Stomach (tissue), 9 donors: ENCODE results near the gene CHAT. TPM values are rescaled to one million over a fixed set of nuclear protein-coding genes. Genes with fewer than 3 reads are reported as not detected.

Experiments used
- DNase-seq, 2 donors: peaks; one replicate each; pipeline versions ENCODE4 v3.0.0 to v3.0.0-alpha.2; 2013 to 2019
- H3K27ac ChIP-seq, 5 donors: fragments of 200-600 bp in 4 of 5; sonication (generic) in 4 of 5; one replicate each; pipeline ENCODE4 v1.5.1; 2013 to 2019; ENCODE audit warnings: mild to moderate bottlenecking in 1 of 5, moderate library complexity in 1 of 5
- H3K27me3 ChIP-seq, 3 donors: fragments of 200-600 bp; sonication (generic); one replicate each; pipeline ENCODE4 v1.5.1; 2017 to 2019; ENCODE audit warnings: mixed run types in 1 of 3
- H3K36me3 ChIP-seq, 4 donors: fragments of 200-600 bp; sonication (generic); 1 replicate in 3 of 4; 2 replicates in 1 of 4; pipeline ENCODE4 v1.5.1; 2016 to 2019
- H3K4me1 ChIP-seq, 4 donors: fragments of 200-600 bp; sonication (generic); one replicate each; pipeline ENCODE4 v1.5.1; 2016 to 2019
- H3K4me3 ChIP-seq, 4 donors: fragments of 200-600 bp; sonication (generic) in 3 of 4; one replicate each; pipeline ENCODE4 v1.5.1; 2016 to 2019; ENCODE audit warnings: mild to moderate bottlenecking in 1 of 4
- H3K9me3 ChIP-seq, 4 donors: fragments of 200-600 bp; sonication (generic); one replicate each; pipeline ENCODE4 v1.5.1; 2016 to 2019
- EP300 ChIP-seq: sonication (generic); formaldehyde crosslinking; IDR thresholded peaks from one replicate; pipeline ENCODE4 v1.6.1; 2017; ENCODE audit warnings: antibody characterized with exemption
- POLR2A ChIP-seq, 4 donors: fragments of 450-650 bp; IDR thresholded peaks; one replicate each; pipeline ENCODE4 v1.6.1; 2016; ENCODE audit warnings: antibody characterized with exemption in 4 of 4, control low read depth in 2 of 4, mild to moderate bottlenecking in 1 of 4, moderate library complexity in 1 of 4
- POLR2AphosphoS5 ChIP-seq, 3 donors: sonication (generic); formaldehyde crosslinking; IDR thresholded peaks; one replicate each; pipeline ENCODE4 v1.6.1; 2016; ENCODE audit warnings: antibody characterized with exemption in 3 of 3
- WGBS, 5 donors: extraction: QIAGEN DNeasy Blood & Tissue Kit in 3 of 5; methylation state at CpG; one replicate each; pipeline versions ENCODE4 v1.1.5 to v1.1.7; 2013 to 2018; 5-methylcytosine and 5-hydroxymethylcytosine counted together
- intact Hi-C: fragments of 100-400 bp; cut with DNase I; formaldehyde crosslinking; loops from one replicate; pipeline ENCODE4 v1.15.1; 2023; ENCODE audit warnings: low total_unique reads
- polyA plus RNA-seq, 3 donors: library from polyadenylated mRNA; stranded (reverse); fragments of 200-250 nt; gene quantifications; one replicate each; pipeline ENCODE4 v1.2.3, GENCODE V29; 2013
- total RNA-seq, 5 donors: library from RNA; depleted of rRNA; stranded (reverse); fragments of >200 nt; gene quantifications; one replicate each; pipeline versions ENCODE4 v1.1.0 to v1.2.3, GENCODE V29; 2014 to 2016
- TF ChIP-seq, protein P1 (sequence below), 7 experiments: fragments of 450-650 bp in 4 of 7; fragments of 200-600 bp in 3 of 7; sonication (generic) in 3 of 7; IDR thresholded peaks; one replicate each; pipeline ENCODE4 v1.5.1; 2016 to 2019; ENCODE audit warnings: antibody characterized with exemption in 7 of 7, control low read depth in 2 of 7, mild to moderate bottlenecking in 1 of 7
- donor health status: healthy with polysubstance abuse.
- donor health status: Bipolar disorder and iron deficiency.
- donor health status: healthy.

The CHAT gene
- total and polyA plus RNA-seq, 8 donors, result 8.7 TPM; not detected in 7

DNA sequence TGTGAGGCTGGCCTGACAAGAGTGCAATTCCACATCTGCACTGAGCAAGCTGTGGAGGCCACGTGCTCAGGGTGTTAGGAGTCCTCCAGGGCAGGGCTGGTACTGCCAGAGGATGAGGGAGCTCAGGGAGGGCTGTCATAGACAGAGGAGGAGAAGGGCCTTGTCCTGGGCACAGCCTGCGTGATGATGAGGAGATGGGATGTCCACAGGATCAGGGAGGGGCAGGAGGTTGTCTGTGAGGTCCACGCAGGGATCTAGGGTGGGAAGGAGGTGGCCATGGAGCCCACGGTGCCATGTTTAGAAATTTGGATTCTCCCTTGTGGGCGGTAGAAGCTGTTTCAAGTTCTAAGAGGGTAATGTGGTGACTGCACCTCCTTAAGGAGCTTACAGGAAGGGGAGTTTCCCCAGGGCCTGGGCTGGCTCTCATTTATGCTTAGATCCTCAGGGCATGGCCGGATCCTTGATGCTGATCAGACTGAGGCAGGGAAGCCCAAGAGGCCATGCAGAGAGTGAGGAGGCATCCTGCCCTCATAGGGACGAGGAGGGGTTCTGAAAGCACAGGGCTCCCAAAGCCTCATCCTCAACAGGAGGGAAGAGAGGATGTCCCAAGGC is 30.3 kb downstream of the CHAT start:
- TF ChIP-seq POLR2AphosphoS5 (IDR thresholded peaks at IDR 0.05) (no peak), POLR2A (IDR thresholded peaks at IDR 0.05) (no peak)
- Histone ChIP-seq H3K36me3 (no peaks in the 10 kb centered on the region), H3K4me1 (no peaks in the 10 kb centered on the region), H3K4me3 (no peak overlapping the region), H3K27me3 (peaks cover 0 to 60% (median 19%) of the 10 kb centered on the region in 3 donors), H3K9me3 (no peaks in the 10 kb centered on the region), H3K27ac (no peak overlapping the region)
- DNase-seq, result no peak
- WGBS, 5 donors, result 64 to 80% (median 77%) methylated on average over 7 of the region's 7 CpGs
- intact Hi-C loops, result no loop called here

DNA sequence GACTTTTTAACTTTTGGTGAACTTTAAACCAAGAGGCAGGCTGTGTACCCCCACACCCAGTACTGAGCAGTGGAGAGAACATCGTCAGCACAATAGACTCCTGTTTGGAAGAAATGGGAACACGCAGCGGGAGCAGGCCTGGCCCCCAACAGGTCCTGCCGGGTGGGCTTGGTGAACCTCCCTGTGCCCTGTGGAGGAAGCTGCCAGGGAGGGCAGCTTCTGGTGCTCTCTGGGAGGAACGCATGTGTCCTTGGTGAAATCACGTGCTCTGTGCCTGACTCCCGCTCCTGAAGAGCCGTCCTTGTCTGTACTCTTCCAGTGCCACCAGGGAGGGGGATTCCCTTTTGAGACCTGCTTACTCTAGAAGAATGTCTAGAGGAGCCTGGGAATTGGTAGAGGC is 31.6 kb downstream of the CHAT start:
- no peak for TF ChIP-seq EP300
- TF ChIP-seq, protein P1, sequence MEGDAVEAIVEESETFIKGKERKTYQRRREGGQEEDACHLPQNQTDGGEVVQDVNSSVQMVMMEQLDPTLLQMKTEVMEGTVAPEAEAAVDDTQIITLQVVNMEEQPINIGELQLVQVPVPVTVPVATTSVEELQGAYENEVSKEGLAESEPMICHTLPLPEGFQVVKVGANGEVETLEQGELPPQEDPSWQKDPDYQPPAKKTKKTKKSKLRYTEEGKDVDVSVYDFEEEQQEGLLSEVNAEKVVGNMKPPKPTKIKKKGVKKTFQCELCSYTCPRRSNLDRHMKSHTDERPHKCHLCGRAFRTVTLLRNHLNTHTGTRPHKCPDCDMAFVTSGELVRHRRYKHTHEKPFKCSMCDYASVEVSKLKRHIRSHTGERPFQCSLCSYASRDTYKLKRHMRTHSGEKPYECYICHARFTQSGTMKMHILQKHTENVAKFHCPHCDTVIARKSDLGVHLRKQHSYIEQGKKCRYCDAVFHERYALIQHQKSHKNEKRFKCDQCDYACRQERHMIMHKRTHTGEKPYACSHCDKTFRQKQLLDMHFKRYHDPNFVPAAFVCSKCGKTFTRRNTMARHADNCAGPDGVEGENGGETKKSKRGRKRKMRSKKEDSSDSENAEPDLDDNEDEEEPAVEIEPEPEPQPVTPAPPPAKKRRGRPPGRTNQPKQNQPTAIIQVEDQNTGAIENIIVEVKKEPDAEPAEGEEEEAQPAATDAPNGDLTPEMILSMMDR (IDR thresholded peaks at IDR 0.05), result no peak
- TF ChIP-seq POLR2AphosphoS5 (IDR thresholded peaks at IDR 0.05), result no peak
- no peak for TF ChIP-seq POLR2A (IDR thresholded peaks at IDR 0.05)
- peak in 1 of 2 donors; percentile 8 for DNase-seq
- 76 to 94% (median 82%) methylated on average over 7 to 8 of the region's 8 CpGs for WGBS, 5 donors
- no peak overlapping the region for H3K4me3 ChIP-seq
- no peak overlapping the region for H3K27ac ChIP-seq
- peaks cover 0 to 59% (median 19%) of the 10 kb centered on the region in 3 donors for H3K27me3 ChIP-seq
- no peaks in the 10 kb centered on the region for H3K4me1 ChIP-seq
- H3K36me3 ChIP-seq, result no peaks in the 10 kb centered on the region
- intact Hi-C loops, result no loop called here
- H3K9me3 ChIP-seq, result no peaks in the 10 kb centered on the region

DNA sequence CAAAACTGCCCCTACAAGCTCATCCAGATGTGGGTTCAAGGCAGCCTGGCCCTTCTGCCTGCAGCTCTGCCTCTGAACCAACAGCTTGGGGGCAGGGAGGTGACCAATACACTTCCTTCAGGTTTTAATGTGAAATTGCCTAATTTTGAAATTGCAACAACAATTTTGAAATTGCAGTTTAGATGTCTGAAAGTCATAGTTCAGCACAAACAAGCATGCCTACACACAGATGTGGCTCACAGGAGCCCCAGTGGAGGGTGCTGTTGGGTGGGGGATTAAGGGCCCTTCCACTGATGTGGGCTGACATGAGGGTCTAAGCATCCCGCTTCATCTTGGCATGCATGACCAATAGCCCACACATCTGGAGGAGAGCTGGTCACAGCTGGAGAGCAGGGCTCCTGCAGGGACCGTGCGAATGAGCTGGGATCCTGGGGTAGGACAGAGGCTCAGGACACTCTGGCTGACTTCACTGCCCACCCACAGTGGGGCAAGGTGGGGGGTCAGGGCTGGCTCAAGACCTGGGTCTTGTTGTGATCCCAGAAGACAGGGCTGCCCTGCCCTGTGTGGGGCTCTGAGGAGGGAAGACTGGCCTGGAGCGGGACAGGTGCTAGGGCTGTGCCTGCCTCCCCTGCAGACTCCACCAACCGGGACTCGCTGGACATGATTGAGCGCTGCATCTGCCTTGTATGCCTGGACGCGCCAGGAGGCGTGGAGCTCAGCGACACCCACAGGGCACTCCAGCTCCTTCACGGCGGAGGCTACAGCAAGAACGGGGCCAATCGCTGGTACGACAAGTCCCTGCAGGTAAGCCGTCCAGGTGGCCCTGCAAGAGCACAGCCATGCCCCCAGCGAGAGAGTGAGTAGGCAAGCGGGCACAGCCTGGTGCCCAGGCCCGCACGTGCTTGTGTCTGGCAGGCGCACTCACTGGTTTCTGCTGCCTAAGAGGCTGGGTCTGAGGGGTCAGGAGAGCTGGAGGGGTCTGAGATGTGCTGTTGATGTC is 32.3 kb downstream of the CHAT start:
- H3K36me3 ChIP-seq, result no peaks in the 10 kb centered on the region
- peaks cover 0 to 59% (median 19%) of the 10 kb centered on the region in 3 donors for H3K27me3 ChIP-seq
- H3K4me1 ChIP-seq, result no peaks in the 10 kb centered on the region
- no peaks in the 10 kb centered on the region for H3K9me3 ChIP-seq
- WGBS, 5 donors, result 87 to 89% (median 88%) methylated on average over 8 to 22 of the region's 22 CpGs
- TF ChIP-seq, protein P1 (IDR thresholded peaks at IDR 0.05), result no peak
- no peak for TF ChIP-seq POLR2AphosphoS5 (IDR thresholded peaks at IDR 0.05)
- TF ChIP-seq POLR2A (IDR thresholded peaks at IDR 0.05), result no peak
- no peak for TF ChIP-seq EP300
- intact Hi-C loops, result no loop called here
- H3K27ac ChIP-seq, result no peak overlapping the region
- H3K4me3 ChIP-seq, result no peak overlapping the region
- peak in 1 of 2 donors; percentile 11 for DNase-seq

DNA sequence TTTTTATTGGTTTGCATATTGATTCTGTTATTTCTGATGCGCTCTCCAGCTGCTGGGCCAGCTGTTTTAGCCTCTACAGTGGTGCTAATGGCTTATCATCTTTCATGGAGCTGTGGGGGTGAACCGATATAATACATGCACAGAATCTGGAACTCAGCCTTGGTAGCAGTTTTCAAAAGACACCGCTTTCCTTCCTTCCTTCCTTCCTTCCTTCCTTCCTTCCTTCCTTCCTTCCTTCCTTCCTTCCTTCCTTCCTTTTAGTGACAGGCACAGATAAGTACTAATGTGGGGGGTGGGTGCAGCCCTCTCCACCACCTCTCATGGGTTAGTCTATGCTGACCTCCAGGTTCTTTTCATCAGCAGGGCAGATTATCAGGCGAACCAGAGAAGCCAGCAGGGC is 33.7 kb downstream of the CHAT start:
- TF ChIP-seq POLR2AphosphoS5 (IDR thresholded peaks at IDR 0.05), result no peak
- TF ChIP-seq, protein P1 (IDR thresholded peaks at IDR 0.05), result no peak
- no peak for TF ChIP-seq EP300
- no peak for TF ChIP-seq POLR2A (IDR thresholded peaks at IDR 0.05)

More for the DNA sequence above, 33.7 kb downstream of the CHAT start:
- intact Hi-C loops, result no loop called here
- Histone ChIP-seq H3K9me3 (no peaks in the 10 kb centered on the region), H3K4me3 (no peak overlapping the region), H3K27ac (no peak overlapping the region), H3K36me3 (no peaks in the 10 kb centered on the region), H3K4me1 (no peaks in the 10 kb centered on the region), H3K27me3 (peaks cover 0 to 58% (median 12%) of the 10 kb centered on the region in 3 donors)
- no peak for DNase-seq
- 72 to 86% (median 79%) methylated on average over 4 of the region's 4 CpGs for WGBS, 5 donors
